GM18858 (cell line): ENCODE measurements around the gene LCN15.
"Not testable (repeated sequence)": the region's sequence is repeated elsewhere in the genome, so short reads cannot be mapped to it uniquely, and the experiment has no call there.

Source experiments
- ATAC-seq: cut with Tn5 transposase; IDR thresholded peaks from one replicate; pipeline ENCODE4 v1.9.1; 2021; ENCODE audit not compliant: unreplicated experiment

Gene LCN15

DNA sequence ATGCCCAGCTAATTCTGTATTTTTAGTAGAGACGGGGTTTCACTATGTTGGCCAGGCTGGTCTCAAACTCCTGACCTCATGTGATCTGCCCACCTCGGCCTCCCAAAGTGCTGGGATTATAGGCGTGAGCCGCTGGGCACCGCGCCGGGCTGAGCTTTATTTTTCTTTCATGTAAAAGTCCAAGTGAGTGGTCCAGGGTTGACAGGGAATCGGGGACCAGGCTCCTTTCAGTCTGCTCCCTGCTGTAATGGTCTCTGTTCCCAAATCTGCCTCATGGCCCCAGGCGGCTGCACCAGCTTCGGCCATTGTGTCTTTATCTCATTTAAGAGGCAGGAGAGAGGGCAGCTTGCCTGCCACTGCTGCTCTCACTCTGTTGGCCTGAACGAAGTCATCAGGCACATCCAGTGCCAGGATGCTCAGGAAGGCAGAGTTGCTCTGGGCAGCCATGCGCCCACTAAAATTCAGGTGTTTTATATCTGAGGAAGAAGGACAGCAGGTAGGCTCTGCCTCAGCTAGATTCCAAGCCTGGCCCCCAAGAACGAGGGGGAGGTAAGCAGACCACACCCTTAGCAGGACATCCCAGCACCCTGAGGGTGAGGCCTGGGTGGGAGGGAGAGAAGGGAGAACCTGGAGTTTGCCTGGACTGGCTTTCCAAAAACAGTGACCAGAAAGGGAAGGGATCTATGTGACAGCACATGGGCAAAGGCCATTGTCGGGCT is 30.1 kb upstream of the LCN15 start:
- ATAC-seq, result no peak

- ATAC-seq, result no peak
These were observed 29.0 kb upstream of the LCN15 start for GRCh38 chr9:136793086-136793946.

DNA sequence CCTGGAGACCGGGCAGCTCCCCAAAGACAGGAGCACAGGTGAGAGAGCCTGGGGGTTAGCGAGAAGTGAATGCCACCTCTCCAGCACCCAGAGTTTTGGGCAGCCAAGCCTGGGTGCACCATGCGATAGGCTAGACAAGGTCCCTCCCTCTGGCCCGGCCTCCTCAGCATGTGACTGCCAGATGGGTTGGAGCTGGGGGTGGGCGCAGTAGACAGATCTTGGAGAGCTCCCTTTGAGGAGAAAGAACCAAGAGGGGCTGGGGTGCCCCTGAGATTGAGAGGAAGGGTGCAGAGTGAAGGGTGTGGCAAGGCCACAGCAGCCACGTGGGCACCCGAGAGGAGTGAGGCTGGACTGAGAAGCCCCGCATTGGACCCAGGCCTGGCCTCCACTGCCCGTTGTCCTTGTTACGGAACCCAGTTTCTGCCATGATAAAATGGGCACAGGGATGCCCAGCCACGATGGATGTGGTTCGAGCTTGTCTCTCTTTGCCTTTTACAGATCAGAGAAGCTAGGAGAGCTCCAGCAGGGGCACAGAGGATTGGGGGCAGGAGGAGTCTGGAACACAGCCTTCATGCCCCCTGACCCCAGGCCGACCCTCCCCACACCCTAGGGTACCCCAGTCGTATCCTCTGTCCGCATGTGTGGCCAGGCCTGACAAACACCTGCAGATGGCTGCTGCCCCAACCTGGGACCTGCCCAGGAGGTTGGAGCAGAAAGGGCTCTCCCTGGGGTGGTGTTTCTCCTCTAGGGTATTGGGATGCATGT is 28.2 kb upstream of the LCN15 start:
- no peak for ATAC-seq

DNA sequence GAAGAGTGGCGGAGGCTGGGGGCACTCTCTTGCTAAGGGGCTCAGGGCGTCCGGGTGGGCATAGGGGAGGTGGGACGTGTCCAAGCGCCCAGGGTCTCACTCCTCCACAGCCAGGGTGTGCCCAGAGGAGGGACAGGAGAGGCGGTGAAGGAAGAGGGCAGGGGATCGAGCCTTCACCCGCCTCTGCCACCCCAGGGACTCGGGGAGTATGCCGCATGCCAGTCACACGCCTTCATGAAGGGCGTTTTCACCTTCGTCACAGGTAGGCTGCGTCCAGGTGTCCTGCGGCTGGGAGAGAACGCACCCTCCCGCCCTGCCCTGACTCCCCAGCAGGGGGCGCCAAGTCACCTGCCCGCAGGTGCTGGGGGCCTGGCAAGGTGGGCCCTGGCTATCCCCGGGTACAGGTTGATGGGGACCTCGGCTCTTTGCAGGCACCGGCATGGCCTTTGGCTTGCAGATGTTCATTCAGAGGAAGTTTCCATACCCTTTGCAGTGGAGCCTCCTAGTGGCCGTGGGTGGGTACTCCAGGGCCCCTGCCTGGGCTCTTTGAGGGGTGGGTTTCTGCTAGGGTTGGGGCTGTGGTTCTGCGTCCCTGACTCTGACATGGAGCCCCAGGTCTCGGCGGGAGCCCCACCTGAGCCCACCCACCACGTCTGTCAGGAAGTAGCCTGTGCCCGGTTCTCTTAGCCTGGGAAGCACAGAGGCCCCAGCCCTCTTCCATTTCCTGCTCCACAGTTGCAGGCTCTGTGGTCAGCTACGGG is 27.4 kb upstream of the LCN15 start:
- no peak for ATAC-seq

DNA sequence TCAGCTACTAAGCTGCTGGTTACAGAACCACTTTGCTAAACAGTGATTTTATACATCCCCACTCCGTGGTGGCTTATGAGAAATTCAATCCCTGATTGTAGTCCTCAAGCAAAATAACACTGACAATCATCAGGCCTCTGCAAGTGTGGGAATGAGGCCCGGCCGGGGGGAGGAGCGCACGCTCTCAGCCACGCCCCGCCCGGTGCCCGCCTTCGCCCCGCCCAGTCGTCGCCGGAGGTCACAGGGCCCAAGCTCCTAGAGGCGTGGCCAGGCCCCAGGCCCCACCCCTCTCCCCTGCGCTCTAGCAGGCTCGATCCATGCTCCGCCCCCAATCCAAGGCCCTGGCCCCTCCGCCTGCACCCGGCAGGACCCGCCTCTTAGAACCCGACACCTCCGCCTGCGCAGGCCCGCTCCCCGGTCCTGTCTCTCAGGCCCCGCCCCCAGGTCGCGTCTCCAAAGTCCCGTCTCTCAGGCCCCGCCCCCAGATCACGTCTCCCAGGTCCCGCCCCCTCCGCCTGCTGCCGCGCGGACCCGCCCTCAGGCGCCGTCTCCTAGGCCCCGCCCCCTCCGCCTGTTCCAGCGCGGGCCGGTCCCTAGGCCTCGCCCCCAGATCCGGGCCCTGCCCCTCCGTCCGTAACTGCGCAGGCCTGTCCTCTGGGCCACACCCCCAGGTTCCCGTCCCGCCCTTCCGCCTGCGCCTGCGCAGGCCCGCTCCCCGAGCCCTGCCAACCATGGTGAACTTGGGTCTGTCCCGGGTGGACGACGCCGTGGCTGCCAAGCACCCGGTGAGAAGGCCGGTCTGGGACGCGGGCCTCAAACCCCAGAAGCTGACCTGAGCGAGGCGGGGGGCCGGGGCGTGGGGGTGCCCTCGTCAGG is 26.6 kb upstream of the LCN15 start, which contains the start of gene TMEM141:
Gene TMEM141, plus strand, starts transcription at position 705 of the 876 bp plus-strand sequence. Its CDS starts 27 bp downstream, at position 732.
- peak; percentile 57 for ATAC-seq

- ATAC-seq, result no peak
These were observed 25.2 kb upstream of the LCN15 start for GRCh38 chr9:136789523-136789937.

- ATAC-seq, result not testable (repeated sequence)
These were observed 24.6 kb upstream of the LCN15 start for GRCh38 chr9:136788644-136789522.

- no peak for ATAC-seq
These were observed 23.5 kb upstream of the LCN15 start for GRCh38 chr9:136787690-136788400.

DNA sequence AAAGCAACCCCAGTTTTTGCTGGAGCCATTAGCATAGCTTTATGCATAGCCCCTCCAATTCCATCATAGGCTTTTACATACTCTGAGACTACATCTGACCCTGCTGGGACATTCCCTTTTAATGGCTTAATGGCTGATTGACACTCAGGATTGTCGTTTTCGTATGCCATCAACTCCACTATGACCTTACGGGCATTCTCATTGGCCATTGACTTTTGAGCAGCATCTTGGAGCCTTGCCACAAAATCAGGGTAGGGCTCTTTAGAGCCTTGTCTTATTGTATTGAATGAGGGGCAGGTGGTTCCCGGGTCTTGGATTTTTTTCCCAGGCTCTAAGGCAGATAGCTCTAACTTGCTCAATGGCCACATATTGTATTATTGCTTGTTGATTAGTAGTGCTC is 22.7 kb upstream of the LCN15 start:
- ATAC-seq, result not testable (repeated sequence)

DNA sequence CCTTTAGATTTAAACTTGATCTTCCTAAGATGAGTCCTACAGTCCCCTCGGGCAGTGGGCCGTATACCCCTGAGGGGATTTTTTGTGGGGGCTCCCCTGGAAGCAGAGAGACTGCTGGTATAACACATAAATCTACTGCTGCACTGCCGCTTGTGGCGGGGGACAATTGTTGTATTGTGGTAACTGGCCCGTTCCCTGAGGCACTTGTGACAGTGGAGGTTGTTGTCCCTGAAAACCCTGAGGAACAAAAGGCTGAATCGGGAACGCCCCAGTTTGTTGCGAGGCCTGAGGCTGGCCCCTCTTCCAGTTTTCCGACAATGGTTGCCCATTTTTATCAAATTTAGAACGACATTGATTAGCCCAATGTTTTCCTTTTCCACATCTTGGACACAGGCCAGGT is 22.1 kb upstream of the LCN15 start:
- ATAC-seq, result no peak

- ATAC-seq, result not testable (repeated sequence)
These were observed 21.4 kb upstream of the LCN15 start for GRCh38 chr9:136785565-136786355.

- ATAC-seq, result no peak
These were observed 20.7 kb upstream of the LCN15 start for GRCh38 chr9:136784997-136785361.

DNA sequence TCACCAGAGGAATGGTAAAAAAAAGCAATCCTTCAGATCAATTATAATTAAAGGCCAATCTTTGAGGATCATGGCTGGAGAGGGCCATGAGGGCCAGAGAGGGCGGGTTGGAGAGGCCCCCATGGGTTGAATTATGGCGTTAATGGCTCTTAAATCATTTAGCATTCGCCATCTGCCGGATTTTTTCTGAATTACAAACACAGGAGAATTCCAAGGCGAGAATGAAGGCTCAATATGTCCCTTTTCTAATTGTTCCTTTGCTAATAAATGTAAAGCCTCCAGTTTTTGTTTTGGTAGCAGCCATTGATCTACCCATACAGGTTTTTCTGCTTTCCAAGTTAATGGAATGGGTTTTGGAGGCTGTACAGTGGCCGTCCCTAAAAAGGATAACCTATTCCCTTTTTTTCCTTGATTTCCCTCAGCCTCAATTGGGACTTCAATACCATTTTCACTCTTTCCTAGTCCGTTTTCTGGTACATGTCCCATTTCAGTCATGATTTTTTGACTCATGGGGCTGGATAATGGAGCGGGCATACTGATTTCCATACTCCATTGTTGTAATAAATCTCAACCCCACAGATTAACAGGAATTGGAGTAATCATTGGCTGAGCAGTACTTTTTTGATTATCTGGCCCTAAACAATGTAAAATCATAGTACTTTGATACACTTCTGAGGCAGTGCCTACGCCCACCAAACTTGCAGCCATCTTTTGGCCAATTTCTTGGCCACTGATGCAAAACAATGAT is 20.1 kb upstream of the LCN15 start:
- ATAC-seq, result no peak

DNA sequence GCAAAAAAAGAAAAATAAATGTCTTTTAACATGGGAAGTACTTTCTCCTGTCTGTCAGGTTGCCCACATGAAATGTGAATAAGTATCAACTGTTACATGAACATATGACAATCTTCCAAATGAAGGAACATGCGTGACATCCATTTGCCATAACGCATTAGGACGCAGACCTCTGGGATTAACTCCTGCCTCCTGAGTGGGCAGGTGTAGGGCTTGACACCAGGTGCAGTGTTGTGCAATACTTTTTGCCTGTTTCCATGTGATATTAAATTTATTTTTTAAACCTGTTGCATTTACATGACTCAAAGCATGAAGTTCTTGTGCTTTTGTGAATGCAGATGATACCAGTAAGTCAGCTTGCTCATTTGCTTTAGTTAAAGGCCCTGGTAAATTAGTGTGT is 18.1 kb upstream of the LCN15 start:
- no peak for ATAC-seq

GRCh38 chr9:136779808-136780207 is 15.5 kb upstream of the LCN15 start:
- ATAC-seq, result no peak

DNA sequence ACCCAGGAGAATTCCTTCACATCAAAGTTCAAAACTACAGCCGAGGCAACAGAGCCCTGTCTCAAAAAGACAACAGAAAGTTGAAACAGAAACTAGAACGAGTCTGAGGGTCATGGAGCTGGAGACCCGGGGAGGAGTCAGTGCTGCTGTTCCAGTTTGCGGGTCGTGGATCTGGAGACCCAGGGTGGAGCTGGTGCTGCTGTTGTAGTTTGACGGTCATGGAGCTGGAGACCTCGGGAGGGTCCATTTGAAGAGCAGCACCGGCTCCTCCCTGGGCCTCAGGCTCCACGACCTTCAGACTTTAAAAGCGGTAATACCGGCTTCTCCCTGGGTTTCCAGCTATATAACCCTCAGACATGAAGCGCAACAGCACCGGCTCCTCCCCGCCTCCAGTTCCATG is 13.0 kb upstream of the LCN15 start:
- ATAC-seq, result no peak

DNA sequence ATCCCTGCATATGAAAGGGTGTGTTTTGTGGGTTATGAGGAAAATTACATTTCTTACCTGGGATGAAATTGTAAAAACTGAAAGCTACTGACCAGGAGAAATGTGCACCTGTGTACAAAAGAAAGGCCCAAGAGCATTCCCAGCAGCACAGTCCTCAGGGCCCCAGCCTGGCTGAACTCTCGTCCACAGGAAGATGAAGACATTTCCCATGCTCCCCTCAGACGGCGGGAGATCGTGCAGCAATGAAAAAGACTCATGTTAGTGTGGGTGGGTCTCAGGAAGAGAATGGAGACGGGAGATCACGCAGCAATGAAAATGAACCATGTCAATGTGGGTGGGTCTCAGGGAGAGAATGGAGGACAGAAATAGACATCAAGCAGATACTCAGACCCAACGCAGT is 12.6 kb upstream of the LCN15 start:
- ATAC-seq, result no peak
